ENCODE data around the gene OXGR1. TPM values are rescaled to one million over a fixed set of nuclear protein-coding genes. Genes with fewer than 3 reads are reported as not detected.

Gene OXGR1
- polyA plus RNA-seq, 1 experiment: not detected

DNA sequence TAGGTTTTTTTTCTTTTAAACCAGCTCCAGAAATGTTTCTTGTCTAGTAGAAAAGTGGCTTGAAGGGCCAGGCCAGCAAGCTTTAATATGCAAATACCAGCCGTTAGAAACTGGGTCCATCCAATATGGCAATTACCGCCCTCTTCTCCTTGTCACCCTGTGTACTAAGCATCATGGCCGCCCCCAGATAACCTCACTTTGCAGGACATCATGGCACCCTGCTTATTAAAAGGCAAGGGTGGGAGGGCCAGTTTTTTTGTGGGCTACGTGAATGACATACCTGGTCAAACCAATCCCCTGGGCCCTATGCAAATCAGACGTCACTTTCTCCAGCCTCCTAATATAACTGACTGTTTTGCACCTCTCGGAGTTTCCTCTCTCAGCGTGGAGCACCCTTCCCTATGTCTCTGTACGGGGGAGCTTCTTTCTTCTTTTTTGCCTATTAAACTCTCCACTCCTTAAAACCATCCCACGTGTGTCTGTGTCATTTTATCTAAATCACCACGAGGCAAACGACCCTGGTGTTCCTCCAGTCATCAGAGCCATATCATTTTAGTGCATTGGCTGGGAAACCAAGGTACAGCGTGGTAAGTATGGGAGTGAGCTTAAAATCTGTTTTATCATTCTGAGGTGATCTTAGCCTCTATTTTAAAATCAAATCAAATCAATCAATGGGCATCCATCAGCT, 27.7 kb downstream of the OXGR1 start:
- Histone ChIP-seq H3K27me3 (ENCODE audit: control insufficient read depth, insufficient read depth, low read length) (no peaks in the 10 kb centered on the region), H3K36me3 (ENCODE audit: control insufficient read depth, insufficient read depth, low read length) (no peaks in the 10 kb centered on the region), H3K4me3 (ENCODE audit: low read depth, low read length) (no peak overlapping the region)
- POLR2A ChIA-PET: no interaction called here
- CTCF ChIA-PET: interaction anchor here (0.7 to 0.8 kb wide), 2 partner anchors 9 to 19 kb away, joined by 3 read pairs; no protein-coding TSS in a partner anchor
- TF ChIP-seq, protein P1, sequence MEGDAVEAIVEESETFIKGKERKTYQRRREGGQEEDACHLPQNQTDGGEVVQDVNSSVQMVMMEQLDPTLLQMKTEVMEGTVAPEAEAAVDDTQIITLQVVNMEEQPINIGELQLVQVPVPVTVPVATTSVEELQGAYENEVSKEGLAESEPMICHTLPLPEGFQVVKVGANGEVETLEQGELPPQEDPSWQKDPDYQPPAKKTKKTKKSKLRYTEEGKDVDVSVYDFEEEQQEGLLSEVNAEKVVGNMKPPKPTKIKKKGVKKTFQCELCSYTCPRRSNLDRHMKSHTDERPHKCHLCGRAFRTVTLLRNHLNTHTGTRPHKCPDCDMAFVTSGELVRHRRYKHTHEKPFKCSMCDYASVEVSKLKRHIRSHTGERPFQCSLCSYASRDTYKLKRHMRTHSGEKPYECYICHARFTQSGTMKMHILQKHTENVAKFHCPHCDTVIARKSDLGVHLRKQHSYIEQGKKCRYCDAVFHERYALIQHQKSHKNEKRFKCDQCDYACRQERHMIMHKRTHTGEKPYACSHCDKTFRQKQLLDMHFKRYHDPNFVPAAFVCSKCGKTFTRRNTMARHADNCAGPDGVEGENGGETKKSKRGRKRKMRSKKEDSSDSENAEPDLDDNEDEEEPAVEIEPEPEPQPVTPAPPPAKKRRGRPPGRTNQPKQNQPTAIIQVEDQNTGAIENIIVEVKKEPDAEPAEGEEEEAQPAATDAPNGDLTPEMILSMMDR (IDR thresholded peaks at IDR 0.05; ENCODE audit: insufficient read depth, low read depth, low read length): no peak
- DNase-seq (ENCODE audit: low read depth): no peak

DNA sequence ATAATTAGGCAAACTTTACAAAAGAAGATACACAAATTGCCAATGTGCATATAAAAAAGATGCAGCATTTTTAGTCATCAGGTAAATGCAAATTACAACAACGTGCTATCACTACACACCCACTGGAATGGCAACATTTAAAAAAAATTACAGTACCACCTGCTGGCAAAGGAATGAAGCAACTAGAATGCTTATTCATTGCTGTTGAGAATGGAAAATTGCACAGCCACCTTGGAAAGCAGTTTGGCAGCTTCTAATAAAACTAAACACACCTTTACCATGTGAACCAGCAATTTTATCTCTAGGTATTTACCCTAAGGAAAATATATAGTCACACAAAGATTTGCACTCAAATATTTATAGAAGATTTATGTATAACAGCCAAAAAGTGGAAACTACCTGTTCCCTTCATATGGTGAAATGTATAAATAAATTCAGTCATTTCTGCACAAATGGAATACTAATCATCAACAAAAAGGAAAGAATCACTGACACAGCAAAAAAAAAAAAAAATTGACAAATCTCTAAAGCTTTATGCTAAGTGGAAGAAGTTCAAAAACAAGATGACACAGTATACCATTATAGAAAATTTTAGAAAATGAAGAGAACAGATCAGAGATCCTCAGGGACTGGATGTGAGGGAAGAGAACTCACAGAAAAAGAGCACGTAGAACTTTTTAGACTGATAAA, 30.3 kb downstream of the OXGR1 start:
- ChIA-PET POLR2A (no interaction called here), CTCF (no interaction called here)
- no peaks in the 10 kb centered on the region for H3K36me3 ChIP-seq (ENCODE audit: control insufficient read depth, insufficient read depth, low read length)
- no peak for DNase-seq (ENCODE audit: low read depth)
- no peak overlapping the region for H3K4me3 ChIP-seq (ENCODE audit: low read depth, low read length)
- H3K27me3 ChIP-seq (ENCODE audit: control insufficient read depth, insufficient read depth, low read length): no peaks in the 10 kb centered on the region
- TF ChIP-seq, protein P1 (IDR thresholded peaks at IDR 0.05; ENCODE audit: insufficient read depth, low read depth, low read length): no peak

DNA sequence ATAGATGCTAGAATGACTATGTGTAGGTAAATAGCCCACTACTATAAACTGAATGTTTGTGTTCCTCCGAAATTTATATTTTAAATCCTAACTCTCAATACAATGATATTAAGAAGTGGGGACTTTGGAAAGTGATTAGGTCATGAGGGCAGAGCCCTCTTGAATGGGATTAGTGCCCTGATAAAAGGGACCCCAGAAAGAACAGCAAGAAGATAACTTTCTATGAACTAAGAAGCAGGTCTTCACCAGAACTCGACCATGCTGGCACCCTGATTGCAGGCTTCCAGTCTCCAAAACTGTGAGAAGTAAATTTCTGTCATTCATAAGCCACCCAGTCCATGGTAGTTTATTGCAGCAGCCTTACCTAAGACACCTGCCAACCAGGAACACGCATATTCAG, 33.9 kb downstream of the OXGR1 start:
- ChIA-PET POLR2A (no interaction called here), CTCF (no interaction called here)
- no peak overlapping the region for H3K4me3 ChIP-seq (ENCODE audit: low read depth, low read length)
- TF ChIP-seq, protein P1 (IDR thresholded peaks at IDR 0.05; ENCODE audit: insufficient read depth, low read depth, low read length): no peak
- H3K36me3 ChIP-seq (ENCODE audit: control insufficient read depth, insufficient read depth, low read length): no peaks in the 10 kb centered on the region
- no peak for DNase-seq (ENCODE audit: low read depth)
- no peaks in the 10 kb centered on the region for H3K27me3 ChIP-seq (ENCODE audit: control insufficient read depth, insufficient read depth, low read length)

DNA sequence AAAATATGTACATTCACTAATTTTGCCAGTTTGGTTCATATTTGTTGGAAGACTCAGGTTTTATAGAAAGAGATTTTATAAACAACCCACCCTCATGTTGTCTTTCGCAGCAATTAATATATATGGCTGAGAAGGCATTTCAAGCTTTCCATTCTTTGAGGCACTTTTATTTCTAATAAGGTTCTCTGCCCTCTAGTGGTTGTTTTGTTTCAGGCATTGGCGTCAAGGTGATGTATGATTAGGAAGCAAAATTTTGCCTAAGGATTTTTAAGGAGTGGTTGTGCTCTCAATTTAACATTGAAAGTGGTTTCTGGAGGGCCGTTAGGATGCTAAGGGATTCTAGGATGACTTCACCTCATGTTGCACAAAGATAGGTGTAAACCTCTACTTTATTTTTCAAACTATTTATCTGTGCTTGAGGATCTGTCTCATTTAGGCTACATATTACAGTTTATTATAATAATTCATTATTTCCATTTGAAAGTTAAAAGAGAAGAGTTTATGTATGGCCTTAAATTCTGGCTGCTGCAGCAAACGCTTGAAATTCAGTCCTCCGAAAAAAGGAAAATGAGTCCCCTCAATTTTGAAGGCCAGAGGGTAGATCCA, 35.9 kb downstream of the OXGR1 start:
- TF ChIP-seq, protein P1 (IDR thresholded peaks at IDR 0.05; ENCODE audit: insufficient read depth, low read depth, low read length): peak; percentile 73
- no peak for DNase-seq (ENCODE audit: low read depth)
- Histone ChIP-seq H3K4me3 (ENCODE audit: low read depth, low read length) (no peak overlapping the region), H3K36me3 (ENCODE audit: control insufficient read depth, insufficient read depth, low read length) (no peaks in the 10 kb centered on the region), H3K27me3 (ENCODE audit: control insufficient read depth, insufficient read depth, low read length) (no peaks in the 10 kb centered on the region)
- CTCF ChIA-PET: interaction anchor here (0.7 to 1.8 kb wide), 11 partner anchors 9 to 938 kb away, joined by 3 to 9 read pairs (median 3); no protein-coding TSS in a partner anchor
- POLR2A ChIA-PET: no interaction called here

DNA sequence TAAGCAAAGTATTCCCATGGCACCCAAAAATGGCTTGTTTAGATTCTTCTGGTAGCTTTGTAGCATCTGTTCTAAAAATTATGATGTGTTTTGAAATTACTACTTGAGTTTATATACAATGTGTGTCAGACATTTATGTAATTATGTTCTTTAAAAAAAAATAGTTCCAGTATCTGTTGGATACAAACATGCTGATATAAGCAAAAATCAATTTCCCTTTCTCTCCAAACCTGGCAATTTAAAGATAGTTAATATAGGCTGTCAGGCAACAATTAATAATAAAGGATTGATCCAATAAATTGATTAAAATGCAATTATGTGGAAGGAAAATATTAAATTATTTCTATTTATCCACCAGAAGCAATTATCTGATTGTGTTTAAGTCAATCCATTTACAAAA, 41.7 kb downstream of the OXGR1 start:
- Histone ChIP-seq H3K4me3 (ENCODE audit: low read depth, low read length) (no peak overlapping the region), H3K36me3 (ENCODE audit: control insufficient read depth, insufficient read depth, low read length) (no peaks in the 10 kb centered on the region), H3K27me3 (ENCODE audit: control insufficient read depth, insufficient read depth, low read length) (no peaks in the 10 kb centered on the region)
- CTCF ChIA-PET: no interaction called here
- no peak for DNase-seq (ENCODE audit: low read depth)
- TF ChIP-seq, protein P1 (IDR thresholded peaks at IDR 0.05; ENCODE audit: insufficient read depth, low read depth, low read length): no peak
- POLR2A ChIA-PET: no interaction called here

Data from BJ (cell line).